ENCODE data around the gene F10. TPM values are rescaled to one million over a fixed set of nuclear protein-coding genes. Genes with fewer than 3 reads are reported as not detected.

The F10 gene
- total and polyA plus RNA-seq, 9 of the 15 experiments (the other 6 are each of a cell fraction or from before 2014, with no cell fraction given): 0.04 to 0.09 (median 0.07) TPM; not detected in 5

DNA sequence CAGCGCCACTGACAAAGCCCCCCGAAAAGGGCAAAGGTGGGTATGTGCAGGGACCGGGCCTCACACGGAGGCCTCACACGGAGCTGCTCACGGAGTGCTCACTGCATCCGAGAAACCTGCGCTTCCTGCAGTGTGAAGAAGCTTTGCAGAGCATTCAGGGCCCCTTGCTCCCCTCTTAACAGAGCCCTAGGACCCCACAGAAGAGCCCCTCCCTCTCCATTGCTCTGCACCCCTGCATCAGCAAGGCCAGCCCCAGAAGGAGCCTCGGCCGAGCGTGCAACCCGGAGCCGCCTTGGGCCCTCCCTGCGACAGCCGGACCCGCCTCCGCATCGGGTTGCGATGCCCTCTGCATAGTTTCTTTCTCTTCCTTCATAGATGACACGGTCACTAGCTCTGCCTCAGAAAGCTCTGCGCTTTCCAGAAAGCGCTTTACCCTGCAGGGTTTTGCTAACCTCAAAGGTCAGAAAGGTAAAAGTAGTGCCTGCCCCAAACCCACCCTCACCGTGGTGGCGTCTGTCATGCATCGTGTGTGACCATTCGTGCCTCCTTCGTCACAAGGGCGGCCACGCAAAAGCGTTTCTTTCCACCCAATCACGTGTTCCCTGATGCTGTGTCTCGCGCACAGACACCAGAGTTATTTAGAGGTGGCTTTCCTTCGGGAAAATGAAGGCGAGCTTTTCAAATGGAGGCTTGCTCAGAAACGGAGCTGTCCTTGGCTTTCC, 32.7 kb upstream of the F10 start:
- intact Hi-C loops (cut with micrococcal nuclease) (no loop called here), in situ Hi-C loops (cut with MboI) (no loop called here)
- ATAC-seq: peak; percentile 35; the same call in 2 of the 3 replicates
- no peaks in the 10 kb centered on the region for H3K36me3 ChIP-seq (ENCODE audit: control insufficient read depth, insufficient read depth, low read length)
- H3K9me3 ChIP-seq (replicated peaks; ENCODE audit: control insufficient read depth, insufficient read depth, low read depth, low read length): no peaks in the 10 kb centered on the region
- no peak for FAIRE-seq
- ChIA-PET CTCF (ENCODE audit: low intra/inter-chr PET ratio) (interaction anchor here (1.0 kb wide), 1 partner anchor 283 kb away, joined by 3 read pairs; no protein-coding TSS in a partner anchor), POLR2A (interaction anchor here (0.8 to 1.1 kb wide), 2 partner anchors 9 to 119 kb away, joined by 3 to 4 read pairs; partner anchors contain the start of gene PCID2)
- no peak overlapping the region for H3K4me3 ChIP-seq
- H3K4me1 ChIP-seq (replicated peaks in 1 of 2; ENCODE audit: control insufficient read depth in 2 of 2, insufficient read depth in 2 of 2, low read length in 2 of 2): peaks cover 0 to 18% of the 10 kb centered on the region in 2 experiments; a peak in 2 of 5 replicates
- no peak overlapping the region for H3K9ac ChIP-seq (ENCODE audit: insufficient read depth in 1 of 2, low read depth in 2 of 2, low read length in 2 of 2)
- no peaks in the 10 kb centered on the region for H3K79me2 ChIP-seq (ENCODE audit: control insufficient read depth, insufficient read depth, low read length)
- H3K27me3 ChIP-seq (ENCODE audit: control insufficient read depth in 2 of 2, insufficient read depth in 2 of 2, low read length in 2 of 2): peaks cover 42 to 84% of the 10 kb centered on the region in 2 experiments
- H2AFZ ChIP-seq (ENCODE audit: low read depth, low read length): no peak overlapping the region
- H4K20me1 ChIP-seq (replicated peaks; ENCODE audit: control insufficient read depth, insufficient read depth, low read length): peaks cover 9% of the 10 kb centered on the region
- no peak overlapping the region for H3K27ac ChIP-seq (ENCODE audit: extremely low read depth, low read depth, low read length)
- H3K4me2 ChIP-seq (ENCODE audit: insufficient read depth, low read length): no peak overlapping the region
- H3K9me1 ChIP-seq (ENCODE audit: control insufficient read depth, insufficient read depth, low read length): no peaks in the 10 kb centered on the region
- 7% methylated on average over 17 of the region's 36 CpGs for WGBS (ENCODE audit: insufficient coverage, low coverage, missing lambda C conversion rate)
- DNase-seq (ENCODE audit: extremely low read depth in 1 of 4, low spot score in 3 of 4): no peak
- TF ChIP-seq TBP (optimal IDR thresholded peaks at IDR 0.05; ENCODE audit: low read depth, low read length) (peak; percentile 32), ZNF766 (CRISPR knock-in tag; conservative IDR thresholded peaks at IDR 0.05) (no peak), FOXJ2 (tag; IDR thresholded peaks at IDR 0.05) (no peak), BRF2 (IDR thresholded peaks at IDR 0.05; ENCODE audit: borderline replicate concordance, insufficient read depth, insufficient read length) (no peak), POLR2AphosphoS5 (IDR thresholded peaks at IDR 0.05; ENCODE audit: control insufficient read depth, insufficient read depth, low read depth, low read length) (0 out of 2 replicates have a peak, but pooled peaks have one; percentile 11)
- no TSS peak for BruUV-seq (replicated peaks)

Data from K562 (cell line).